ENCODE results near the gene GRIK4.
"Not testable (repeated sequence)": the region's sequence is repeated elsewhere in the genome, so short reads cannot be mapped to it uniquely, and the experiment has no call there.

GRIK4 gene

GRCh38 chr11:120751550-120751949 lies 240.0 kb downstream of the GRIK4 start:
- no peak for DNase-seq

DNA sequence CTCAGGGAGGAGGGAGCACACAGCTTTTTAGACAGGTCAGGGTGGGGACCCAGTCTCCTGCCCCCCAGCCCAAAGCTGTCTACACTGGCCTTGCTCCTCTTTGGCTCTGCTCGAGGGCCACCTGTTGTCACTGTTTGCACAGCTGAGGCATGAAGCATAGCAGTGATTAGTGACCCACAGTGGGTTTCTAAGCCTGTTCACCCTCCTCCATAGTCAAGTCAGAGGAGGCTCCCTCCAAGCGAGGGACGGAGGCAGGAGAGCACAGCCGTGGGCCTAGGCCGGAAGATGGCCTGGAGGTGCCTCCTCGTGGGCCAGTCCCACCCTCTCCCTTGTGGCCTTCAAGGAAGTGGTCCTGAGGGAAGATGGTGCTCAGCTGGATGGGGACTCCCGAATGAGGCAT lies 241.1 kb downstream of the GRIK4 start:
- no peak for DNase-seq

DNA sequence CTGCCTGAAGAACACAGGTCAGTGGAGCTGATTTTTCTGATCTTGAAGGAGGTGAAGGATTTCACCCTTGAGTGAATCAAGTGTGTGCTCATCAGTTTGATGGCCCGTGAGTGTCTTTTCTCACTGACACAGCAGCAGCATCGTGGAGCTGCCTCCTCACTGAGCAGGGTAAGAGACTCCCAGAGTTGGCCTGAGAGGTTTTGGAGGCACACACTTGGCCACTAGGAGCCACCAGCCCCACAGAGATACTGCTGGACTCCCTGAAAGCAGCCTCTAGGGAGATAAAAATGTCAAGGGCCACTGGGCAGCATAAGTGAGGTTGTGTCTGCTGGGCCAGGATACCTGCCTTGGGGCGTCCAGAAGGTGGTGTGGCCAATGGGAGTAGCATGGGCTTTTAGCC lies 245.4 kb downstream of the GRIK4 start:
- no peak for DNase-seq

- DNase-seq: no peak
Measured at GRCh38 chr11:120759046-120759445, 247.5 kb downstream of the GRIK4 start.

GRCh38 chr11:120765710-120766109 lies 254.2 kb downstream of the GRIK4 start:
- not testable (repeated sequence) for DNase-seq

GRCh38 chr11:120766318-120766717 lies 254.8 kb downstream of the GRIK4 start:
- no peak for DNase-seq

GRCh38 chr11:120768949-120769348 lies 257.4 kb downstream of the GRIK4 start:
- DNase-seq: no peak

DNA sequence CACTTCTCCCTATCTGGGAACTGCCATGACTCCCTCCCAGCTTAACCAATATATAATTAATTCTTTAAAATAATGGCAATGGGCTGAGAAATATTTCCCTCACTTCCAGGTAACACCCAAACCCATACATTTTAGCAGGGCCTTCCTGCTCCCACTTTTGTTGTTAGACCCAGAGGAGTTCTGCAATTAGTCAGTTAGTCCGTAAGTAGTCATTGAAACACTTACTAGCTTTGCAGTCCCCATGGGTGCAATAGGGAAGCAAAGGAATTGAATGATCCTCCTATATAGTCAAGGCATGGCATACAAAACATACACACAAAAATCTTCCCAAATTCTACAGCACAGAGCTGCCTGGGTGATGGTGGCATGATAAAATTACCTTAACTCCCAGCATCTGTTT lies 258.4 kb downstream of the GRIK4 start:
- no peak for DNase-seq

DNA sequence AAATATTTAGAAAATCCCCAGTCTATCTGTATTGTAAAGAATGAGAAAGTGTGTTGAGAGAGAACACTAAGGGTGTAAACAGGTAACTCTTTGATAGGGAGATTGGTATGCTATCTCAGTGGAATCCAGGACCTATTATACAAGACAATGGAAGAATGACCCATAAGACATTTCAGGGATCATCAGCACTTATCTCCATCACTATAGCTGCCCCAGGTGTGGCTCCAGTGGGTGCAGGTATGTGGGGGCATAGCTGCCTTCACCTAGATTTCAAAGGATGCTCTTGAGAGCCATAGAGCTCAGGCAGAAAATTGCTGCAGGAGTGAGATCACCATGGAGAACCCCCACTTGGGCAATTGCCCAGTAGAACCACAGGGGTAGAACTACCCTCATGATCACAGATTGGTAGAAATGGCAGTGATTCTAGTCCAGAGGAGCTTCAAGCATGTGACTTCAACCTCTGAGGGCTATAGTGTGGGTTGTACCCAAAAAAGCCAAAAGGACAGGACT lies 260.1 kb downstream of the GRIK4 start:
- DNase-seq: no peak

- DNase-seq: no peak
Measured at GRCh38 chr11:120773501-120774031, 262.0 kb downstream of the GRIK4 start.

GRCh38 chr11:120774591-120775386 lies 263.2 kb downstream of the GRIK4 start:
- no peak for DNase-seq

- DNase-seq: no peak
Measured at GRCh38 chr11:120775986-120776951, 264.7 kb downstream of the GRIK4 start.

- DNase-seq: no peak
Measured at GRCh38 chr11:120778685-120779490, 267.3 kb downstream of the GRIK4 start.

DNA sequence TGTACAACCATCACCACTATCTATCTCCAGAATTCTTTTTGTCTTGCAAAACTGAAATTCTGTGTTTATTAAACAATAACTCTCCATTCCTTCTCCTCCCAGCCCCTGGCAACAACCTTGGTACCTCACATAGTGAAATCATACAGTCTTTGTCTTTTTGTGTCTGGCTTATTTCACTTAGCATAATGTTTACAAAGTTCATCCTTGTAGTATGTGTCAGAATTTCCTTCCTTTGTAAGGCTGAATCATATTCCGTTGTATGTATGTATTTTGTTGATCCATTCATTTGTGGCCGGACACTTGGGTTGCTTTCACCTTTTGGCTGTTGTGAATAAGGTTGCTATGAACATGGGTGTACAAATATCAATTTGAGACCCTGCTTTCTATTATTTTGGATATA lies 268.7 kb downstream of the GRIK4 start:
- DNase-seq: no peak

- DNase-seq: no peak
Measured at GRCh38 chr11:120781486-120782120, 270.1 kb downstream of the GRIK4 start.

DNA sequence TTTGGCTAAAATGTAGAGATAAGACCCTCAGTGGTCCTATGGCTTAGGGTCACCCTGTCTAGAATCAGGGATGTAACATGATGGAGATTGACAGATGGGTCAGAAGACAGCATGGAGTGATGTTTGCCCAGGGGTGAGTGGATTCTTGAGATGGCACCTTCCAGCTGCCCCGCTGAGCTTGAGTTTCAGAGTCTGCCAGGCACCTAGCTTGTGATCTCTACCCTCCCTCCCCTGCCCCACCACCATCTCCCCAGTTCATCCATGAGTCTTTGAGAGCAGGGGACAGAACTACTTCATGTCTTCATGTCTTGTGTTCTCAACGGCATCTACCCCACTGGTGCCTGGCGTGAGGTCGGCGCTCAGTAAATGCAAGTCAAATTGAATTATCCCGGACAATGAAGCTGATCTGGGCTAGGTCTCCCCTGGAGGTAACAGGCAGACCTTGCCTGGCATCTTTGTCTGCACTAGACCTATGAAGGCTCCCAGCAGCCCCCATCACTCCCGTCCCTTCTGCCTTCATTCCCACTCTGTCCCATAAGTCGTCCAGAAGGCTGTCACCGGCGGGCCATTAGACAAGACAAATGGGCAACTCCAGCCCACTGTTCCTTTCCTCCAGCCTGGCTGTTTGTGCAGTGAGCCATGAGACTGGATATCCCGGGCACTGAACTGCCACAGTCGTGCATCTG lies 273.2 kb downstream of the GRIK4 start:
- no peak for DNase-seq

DNA sequence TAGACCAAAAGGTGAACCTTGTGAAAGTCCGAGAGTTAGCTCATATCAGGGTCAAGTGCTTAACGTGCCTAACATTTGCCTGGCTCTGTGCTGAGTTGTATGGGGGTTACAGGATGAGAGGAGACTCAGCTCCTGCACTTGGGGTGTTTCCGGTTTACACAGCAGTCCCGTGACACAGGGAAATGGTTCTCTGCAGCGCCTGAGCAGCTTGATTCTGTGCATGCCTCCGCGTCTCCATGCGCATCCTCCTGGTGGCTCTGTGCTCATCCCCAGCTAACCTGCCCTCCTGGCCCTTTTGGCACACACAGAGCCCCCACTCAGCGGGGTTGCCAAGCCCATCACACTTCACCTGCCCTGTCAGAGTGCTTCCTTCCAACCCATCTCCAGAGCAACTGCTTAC lies 274.0 kb downstream of the GRIK4 start:
- no peak for DNase-seq

DNA sequence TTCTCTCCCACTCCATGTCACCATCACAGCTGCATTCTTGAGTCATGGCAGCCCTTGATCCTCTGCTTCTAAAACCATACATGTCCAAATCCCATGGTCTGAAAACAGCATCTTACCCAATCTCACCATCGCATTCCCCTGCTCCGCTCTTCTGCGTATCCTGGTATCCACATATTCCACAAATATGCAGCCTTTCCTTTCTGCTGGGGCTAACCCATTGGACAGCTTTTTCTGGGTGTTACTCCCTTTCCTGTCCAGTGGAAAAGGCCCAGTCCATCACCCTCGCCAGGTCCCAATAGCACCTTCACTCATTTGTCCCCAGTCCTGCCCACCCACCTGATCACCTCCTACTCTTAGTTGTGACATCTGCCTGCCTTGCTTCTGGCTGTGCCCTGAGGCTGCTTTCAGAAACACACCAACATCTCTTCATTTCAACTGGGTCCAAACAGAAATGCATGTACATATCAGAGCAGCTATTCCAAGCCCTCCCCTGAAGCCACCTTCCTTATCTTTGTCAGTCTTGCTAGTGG lies 274.7 kb downstream of the GRIK4 start:
- DNase-seq: no peak

- not testable (repeated sequence) for DNase-seq
Measured at GRCh38 chr11:120787224-120787623, 275.7 kb downstream of the GRIK4 start.

GRCh38 chr11:120789391-120789790 lies 277.8 kb downstream of the GRIK4 start:
- DNase-seq: no peak

DNA sequence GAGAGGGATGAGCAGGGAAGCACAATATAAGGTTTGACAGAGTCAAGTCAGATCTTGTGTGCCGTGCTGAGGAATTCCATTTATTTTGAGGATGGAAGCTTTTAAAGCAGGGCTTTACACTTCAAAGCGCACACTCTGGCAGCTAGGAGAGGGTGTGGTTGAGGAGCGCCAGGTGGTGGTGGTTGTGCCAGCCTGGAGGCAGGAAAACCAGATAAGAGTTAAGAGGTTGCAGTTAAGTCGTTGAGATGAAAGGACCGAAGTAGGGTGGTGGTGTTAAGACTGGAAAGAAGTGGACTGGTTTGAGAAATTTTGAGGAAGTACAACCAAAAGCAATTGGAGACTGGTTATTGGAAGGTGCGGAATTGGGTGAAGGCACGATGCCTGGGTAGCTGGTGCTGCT lies 280.8 kb downstream of the GRIK4 start:
- no peak for DNase-seq

All from NCI-H1694 treated with DMSO at 0.1 percent for 48 hours (cell line).